Tibial artery (tissue), 4 donors: ENCODE measurements around the gene ATP2A3.

Experiments
- DNase-seq, 2 donors: peaks; one replicate each; pipeline ENCODE4 v3.0.0-alpha.2; 2019
- H3K27ac ChIP-seq, 2 donors: fragments of 200-600 bp; sonication (generic) in 1 of 2; 1 replicate in 1 of 2; 2 replicates in 1 of 2; pipeline ENCODE4 v1.5.1; 2018 to 2019; ENCODE audit warnings: mild to moderate bottlenecking in 1 of 2
- H3K27me3 ChIP-seq, 2 donors: fragments of 200-600 bp; sonication (generic) in 1 of 2; one replicate each; pipeline versions ENCODE4 v1.5.1 to v1.6.0; 2016 to 2019
- H3K36me3 ChIP-seq, 3 donors: fragments of 200-600 bp; sonication (generic) in 2 of 3; one replicate each; pipeline ENCODE4 v1.5.1; 2016 to 2019; ENCODE audit warnings: mild to moderate bottlenecking in 2 of 3
- H3K4me1 ChIP-seq, 4 donors: fragments of 200-600 bp; sonication (generic) in 2 of 4; 1 replicate in 3 of 4; 2 replicates in 1 of 4; pipeline ENCODE4 v1.5.1; 2016 to 2019
- H3K4me3 ChIP-seq, 2 donors: fragments of 200-600 bp; sonication (generic) in 1 of 2; 1 replicate in 1 of 2; 2 replicates in 1 of 2; pipeline ENCODE4 v1.5.1; 2018 to 2019; ENCODE audit warnings: mild to moderate bottlenecking in 2 of 2
- H3K9me3 ChIP-seq, 3 donors: fragments of 200-600 bp; sonication (generic) in 1 of 3; one replicate each; pipeline ENCODE4 v1.5.1; 2016 to 2019
- intact Hi-C: fragments of 100-400 bp; cut with DNase I; formaldehyde crosslinking; loops from one replicate; pipeline ENCODE4 v1.15.0; 2023; ENCODE audit warnings: low total_unique reads
- TF ChIP-seq, protein P1 (sequence below), 2 experiments: fragments of 200-600 bp in 1 of 2; fragments of 450-650 bp in 1 of 2; IDR thresholded peaks; one replicate each; pipeline ENCODE4 v1.5.1; 2017 to 2019; ENCODE audit warnings: antibody characterized with exemption in 2 of 2, mild to moderate bottlenecking in 1 of 2, moderate library complexity in 1 of 2

Gene ATP2A3

DNA sequence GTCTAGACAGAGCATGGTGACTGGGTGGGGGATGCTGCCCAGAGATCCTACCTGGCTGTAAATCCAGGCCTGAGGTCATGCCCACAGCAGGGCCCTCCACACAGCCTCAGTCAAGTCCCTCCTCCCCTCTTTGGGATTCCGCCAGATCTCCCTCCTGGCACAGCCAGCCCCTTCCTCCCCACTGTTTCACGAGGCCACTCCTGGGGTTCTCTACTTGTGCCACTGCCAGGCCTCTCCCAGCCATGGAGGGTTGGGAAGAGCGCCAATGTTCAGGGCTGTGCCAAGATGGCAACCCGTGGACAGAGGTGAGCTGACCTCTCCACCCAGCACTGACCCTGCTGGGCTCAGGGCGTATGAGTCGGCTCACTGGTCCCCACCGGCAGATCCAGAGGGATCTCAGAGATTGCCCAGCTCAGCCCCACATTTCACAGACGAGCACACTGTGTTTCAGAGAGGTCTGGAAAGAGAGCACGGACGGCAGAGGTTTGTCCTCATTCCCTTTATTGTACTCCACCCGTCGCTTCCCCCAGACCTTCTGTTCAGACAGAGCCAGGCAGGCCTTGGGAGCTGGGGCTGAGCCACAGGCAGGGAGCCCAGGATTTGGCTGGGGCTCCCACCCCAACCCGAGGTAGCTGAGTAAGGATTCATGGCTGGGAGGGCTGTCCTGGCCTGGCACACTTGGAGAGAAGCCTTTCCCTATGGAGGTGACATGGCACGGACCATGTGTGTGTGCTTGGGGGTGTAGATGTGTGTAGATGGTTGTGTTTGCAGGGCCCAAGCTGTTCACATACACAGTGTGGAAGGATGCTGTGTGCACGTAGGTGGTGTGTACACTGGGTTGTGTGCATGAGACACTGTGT lies 67.9 kb downstream of the ATP2A3 start:
- no peak overlapping the region for H3K4me3 ChIP-seq
- TF ChIP-seq, protein P1, sequence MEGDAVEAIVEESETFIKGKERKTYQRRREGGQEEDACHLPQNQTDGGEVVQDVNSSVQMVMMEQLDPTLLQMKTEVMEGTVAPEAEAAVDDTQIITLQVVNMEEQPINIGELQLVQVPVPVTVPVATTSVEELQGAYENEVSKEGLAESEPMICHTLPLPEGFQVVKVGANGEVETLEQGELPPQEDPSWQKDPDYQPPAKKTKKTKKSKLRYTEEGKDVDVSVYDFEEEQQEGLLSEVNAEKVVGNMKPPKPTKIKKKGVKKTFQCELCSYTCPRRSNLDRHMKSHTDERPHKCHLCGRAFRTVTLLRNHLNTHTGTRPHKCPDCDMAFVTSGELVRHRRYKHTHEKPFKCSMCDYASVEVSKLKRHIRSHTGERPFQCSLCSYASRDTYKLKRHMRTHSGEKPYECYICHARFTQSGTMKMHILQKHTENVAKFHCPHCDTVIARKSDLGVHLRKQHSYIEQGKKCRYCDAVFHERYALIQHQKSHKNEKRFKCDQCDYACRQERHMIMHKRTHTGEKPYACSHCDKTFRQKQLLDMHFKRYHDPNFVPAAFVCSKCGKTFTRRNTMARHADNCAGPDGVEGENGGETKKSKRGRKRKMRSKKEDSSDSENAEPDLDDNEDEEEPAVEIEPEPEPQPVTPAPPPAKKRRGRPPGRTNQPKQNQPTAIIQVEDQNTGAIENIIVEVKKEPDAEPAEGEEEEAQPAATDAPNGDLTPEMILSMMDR (IDR thresholded peaks at IDR 0.05) = no peak

DNA sequence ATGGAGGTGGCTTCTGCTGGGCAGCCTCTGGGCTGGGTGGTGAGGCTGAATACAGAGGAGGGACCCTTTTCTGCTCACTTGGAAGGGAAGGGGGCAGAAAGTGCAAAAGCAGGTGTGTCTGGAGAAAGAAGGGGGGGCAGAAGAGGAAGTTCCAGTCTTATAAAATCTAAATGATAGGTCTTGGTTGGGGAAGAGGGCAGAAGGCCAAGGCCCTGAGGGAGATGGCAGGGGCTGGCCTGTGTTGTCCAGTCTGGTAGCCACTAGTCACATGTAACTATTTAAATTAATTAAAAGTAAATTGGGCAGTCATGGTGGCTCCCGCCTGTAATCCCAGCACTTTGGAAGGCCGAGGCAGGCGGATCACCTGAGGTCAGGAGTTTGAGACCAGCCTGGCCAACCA lies 68.9 kb downstream of the ATP2A3 start:
- Histone ChIP-seq H3K4me3 (no peak overlapping the region), H3K27ac (peak overlapping the region; percentile 20 to 64), H3K4me1 (peaks cover 0 to 56% (median 43%) of the 10 kb centered on the region in 4 donors), H3K36me3 (peaks cover 0 to 29% (median 22%) of the 10 kb centered on the region in 3 donors), H3K9me3 (no peaks in the 10 kb centered on the region), H3K27me3 (no peaks in the 10 kb centered on the region)
- TF ChIP-seq, protein P1 (IDR thresholded peaks at IDR 0.05) = no peak
- DNase-seq = no peak
- intact Hi-C loops = no loop called here

More for the DNA sequence above, 67.9 kb downstream of the ATP2A3 start:
- intact Hi-C loops = no loop called here
- Histone ChIP-seq H3K9me3 (no peaks in the 10 kb centered on the region), H3K27me3 (no peaks in the 10 kb centered on the region), H3K27ac (peak overlapping the region; percentile 28 to 64), H3K36me3 (peaks cover 0 to 29% (median 22%) of the 10 kb centered on the region in 3 donors), H3K4me1 (peaks cover 0 to 46% (median 33%) of the 10 kb centered on the region in 4 donors)
- DNase-seq = no peak

DNA sequence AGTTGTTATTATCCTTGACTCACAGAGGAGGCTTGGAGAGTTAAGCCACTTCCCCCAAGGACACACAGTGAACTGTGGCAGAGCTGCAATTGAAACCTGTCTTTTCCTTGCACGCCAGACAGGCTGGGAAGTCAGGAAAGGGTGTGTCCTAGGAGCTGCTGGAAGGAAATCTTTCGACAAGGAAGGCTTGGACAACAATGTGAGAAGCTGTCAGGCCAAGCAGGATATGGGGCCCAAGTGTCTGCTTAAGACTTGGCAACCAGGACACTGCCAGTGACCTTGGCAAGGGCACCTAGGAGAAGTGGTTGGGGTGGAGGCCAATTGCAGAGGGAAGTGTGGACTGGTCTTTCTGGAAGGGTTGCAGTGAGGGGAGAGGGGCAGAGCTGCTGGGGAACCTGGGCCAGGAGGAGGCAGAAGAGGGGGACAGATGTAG lies 69.3 kb downstream of the ATP2A3 start:
- Histone ChIP-seq H3K36me3 (peaks cover 0 to 29% (median 22%) of the 10 kb centered on the region in 3 donors), H3K9me3 (no peaks in the 10 kb centered on the region), H3K4me1 (peaks cover 0 to 60% (median 48%) of the 10 kb centered on the region in 4 donors), H3K27me3 (no peaks in the 10 kb centered on the region), H3K4me3 (no peak overlapping the region), H3K27ac (peak overlapping the region; percentile 20 to 64)
- TF ChIP-seq, protein P1 (IDR thresholded peaks at IDR 0.05) = no peak
- intact Hi-C loops = no loop called here
- no peak for DNase-seq

DNA sequence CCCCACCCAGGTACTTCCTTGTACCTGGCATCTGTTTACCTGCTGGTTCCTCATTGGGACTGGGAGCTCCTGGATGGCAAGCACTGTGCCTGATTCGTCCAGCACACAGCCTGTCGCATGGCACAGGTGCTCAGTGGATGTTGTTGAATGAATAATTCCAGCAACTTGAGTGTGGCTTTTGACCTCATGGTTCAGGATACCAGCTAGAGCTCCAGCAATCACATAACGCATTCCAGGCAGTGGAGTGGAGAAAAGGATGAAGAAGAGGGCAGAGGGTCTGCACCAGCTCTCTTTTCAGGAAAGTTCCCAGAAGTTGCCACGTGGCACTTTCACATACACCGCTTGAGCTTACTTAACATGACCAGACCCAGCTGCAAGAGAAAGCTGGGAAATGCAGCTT lies 70.0 kb downstream of the ATP2A3 start:
- no peaks in the 10 kb centered on the region for H3K27me3 ChIP-seq
- DNase-seq = no peak
- intact Hi-C loops = no loop called here
- TF ChIP-seq, protein P1 (IDR thresholded peaks at IDR 0.05) = no peak
- peaks cover 0 to 23% (median 15%) of the 10 kb centered on the region in 3 donors for H3K36me3 ChIP-seq
- no peak overlapping the region for H3K4me3 ChIP-seq
- peak overlapping the region; percentile 64 to 77 for H3K27ac ChIP-seq
- H3K9me3 ChIP-seq = no peaks in the 10 kb centered on the region
- peaks cover 0 to 67% (median 55%) of the 10 kb centered on the region in 4 donors for H3K4me1 ChIP-seq

DNA sequence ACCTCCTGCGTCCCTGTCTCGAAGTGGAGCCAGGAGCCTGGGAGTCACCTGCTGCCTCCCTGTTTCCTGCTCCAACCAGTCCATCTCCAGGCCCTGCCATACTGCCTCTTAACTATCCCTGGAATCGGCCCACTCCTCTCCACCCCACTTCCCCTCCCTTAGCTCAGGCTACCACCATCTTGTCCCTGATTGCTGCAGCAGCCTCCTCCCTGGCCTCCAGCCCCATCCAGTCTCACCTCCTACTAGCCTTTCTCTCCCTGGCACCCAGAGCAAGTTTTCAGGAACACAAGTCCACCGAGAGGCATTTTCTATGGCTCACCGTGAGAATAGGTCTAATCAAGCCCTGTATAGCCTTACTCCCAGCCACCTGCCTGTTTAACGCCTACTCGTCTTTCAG lies 70.5 kb downstream of the ATP2A3 start:
- peaks cover 0 to 18% (median 10%) of the 10 kb centered on the region in 3 donors for H3K36me3 ChIP-seq
- intact Hi-C loops = no loop called here
- TF ChIP-seq, protein P1 (IDR thresholded peaks at IDR 0.05) = no peak
- peak overlapping the region; percentile 64 for H3K4me3 ChIP-seq
- H3K27me3 ChIP-seq = no peaks in the 10 kb centered on the region
- DNase-seq = no peak
- H3K4me1 ChIP-seq = peaks cover 0 to 72% (median 57%) of the 10 kb centered on the region in 4 donors
- peak overlapping the region; percentile 64 to 77 for H3K27ac ChIP-seq
- no peaks in the 10 kb centered on the region for H3K9me3 ChIP-seq
